Liver (tissue), 3 donors: ENCODE results near the gene GAPVD1.

ENCODE experiments used
- CTCF ChIP-seq: fragments of 150-350 bp; IDR thresholded peaks from 2 replicates; pipeline ENCODE4 v1.5.1; 2017; ENCODE audit warnings: improper control_type of control experiment, low read depth, low read length; ENCODE audit not compliant: missing input control
- HNF4A ChIP-seq, 2 donors: conservative IDR thresholded peaks; 2 replicates each; pipeline ENCODE4 v1.6.1; 2016; ENCODE audit warnings: antibody characterized with exemption in 2 of 2, mild to moderate bottlenecking in 2 of 2
- MAX ChIP-seq: IDR thresholded peaks from 2 replicates; pipeline ENCODE4 v1.6.1; 2016; ENCODE audit warnings: antibody characterized with exemption
- RAD21 ChIP-seq, 2 donors: IDR thresholded peaks; 2 replicates each; pipeline ENCODE4 v1.6.1; 2016; ENCODE audit warnings: antibody characterized with exemption in 2 of 2, mild to moderate bottlenecking in 2 of 2
- SP1 ChIP-seq: IDR thresholded peaks from 2 replicates; pipeline ENCODE4 v1.6.1; 2018; ENCODE audit warnings: antibody characterized with exemption, mild to moderate bottlenecking
- TAF1 ChIP-seq: conservative IDR thresholded peaks from 2 replicates; pipeline ENCODE4 v1.6.1; 2016; ENCODE audit warnings: antibody characterized with exemption, mild to moderate bottlenecking
- YY1 ChIP-seq: IDR thresholded peaks from 2 replicates; pipeline ENCODE4 v1.6.1; 2016; ENCODE audit warnings: antibody characterized with exemption, mild to moderate bottlenecking
- donor health status: healthy.
- donor health status: healthy.

- TF ChIP-seq CTCF (no peak), YY1 (no peak), HNF4A (conservative IDR thresholded peaks at IDR 0.05) (no peak), RAD21 (IDR thresholded peaks at IDR 0.05) (no peak), TAF1 (no peak), MAX (no peak), SP1 (no peak)
Measured at GRCh38 chr9:125370786-125371185, 109.2 kb downstream of the GAPVD1 start.
